Thyroid gland (tissue), 4 donors: ENCODE results near the gene AP4S1. TPM values are rescaled to one million over a fixed set of nuclear protein-coding genes. Genes with fewer than 3 reads are reported as not detected.

Experiments
- DNase-seq, 2 donors: peaks; one replicate each; pipeline ENCODE4 v3.0.0-alpha.2; 2019
- H3K27ac ChIP-seq, 3 donors: fragments of 200-600 bp; sonication (generic); 1 replicate in 2 of 3; 2 replicates in 1 of 3; pipeline ENCODE4 v1.5.1; 2016 to 2019; ENCODE audit warnings: mild to moderate bottlenecking in 1 of 3, moderate library complexity in 1 of 3
- H3K27me3 ChIP-seq: fragments of 200-600 bp; sonication (generic); one replicate; pipeline ENCODE4 v1.5.1; 2019
- H3K36me3 ChIP-seq, 2 donors: fragments of 200-600 bp; sonication (generic); one replicate each; pipeline ENCODE4 v1.5.1; 2016 to 2019
- H3K4me1 ChIP-seq, 2 donors: fragments of 200-600 bp; sonication (generic); one replicate each; pipeline ENCODE4 v1.5.1; 2017 to 2019
- H3K4me3 ChIP-seq, 3 donors: fragments of 200-600 bp; sonication (generic); replicated peaks in 1 of 3; 1 replicate in 2 of 3; 2 replicates in 1 of 3; pipeline ENCODE4 v1.5.1; 2016; ENCODE audit warnings: mild to moderate bottlenecking in 1 of 3
- H3K9me3 ChIP-seq: fragments of 200-600 bp; sonication (generic); one replicate; pipeline ENCODE4 v1.5.1; 2017
- CTCF ChIP-seq, 6 experiments: fragments of 200-600 bp in 3 of 6; fragments of 450-650 bp in 3 of 6; sonication (generic) in 3 of 6; IDR thresholded peaks; one replicate each; pipeline ENCODE4 v1.5.1; 2016 to 2019; ENCODE audit warnings: antibody characterized with exemption in 6 of 6, mild to moderate bottlenecking in 2 of 6, inconsistent platforms in 1 of 6, moderate library complexity in 1 of 6
- POLR2A ChIP-seq, 2 donors: fragments of 450-650 bp; IDR thresholded peaks; one replicate each; pipeline ENCODE4 v1.6.1; 2017; ENCODE audit warnings: antibody characterized with exemption in 2 of 2, mild to moderate bottlenecking in 2 of 2, moderate library complexity in 1 of 2
- WGBS, 2 donors: methylation state at CpG; one replicate each; pipeline ENCODE4 v1.1.5; 2017; 5-methylcytosine and 5-hydroxymethylcytosine counted together
- intact Hi-C: fragments of 100-400 bp; cut with DNase I; formaldehyde crosslinking; loops from one replicate; pipeline ENCODE4 v1.15.1; 2023
- total RNA-seq, 4 donors: library from RNA; depleted of rRNA; stranded (reverse); fragments of >200 nt; gene quantifications; one replicate each; pipeline ENCODE4 v1.2.3, GENCODE V29; 2016

Gene AP4S1
- total RNA-seq, 4 donors from 2014 or later, result 19.5 to 33.9 (median 24.3) TPM

- H3K9me3 ChIP-seq, result no peaks in the 10 kb centered on the region
- no peaks in the 10 kb centered on the region for H3K4me1 ChIP-seq
- 91 to 94% methylated on average over 3 of the region's 3 CpGs for WGBS, 2 donors
- DNase-seq, result no peak
- intact Hi-C loops, result no loop called here
- H3K27ac ChIP-seq, result no peak overlapping the region
- no peaks in the 10 kb centered on the region for H3K27me3 ChIP-seq
- no peaks in the 10 kb centered on the region for H3K36me3 ChIP-seq
- no peak overlapping the region for H3K4me3 ChIP-seq
- TF ChIP-seq POLR2A (IDR thresholded peaks at IDR 0.05) (no peak), CTCF (IDR thresholded peaks at IDR 0.05) (no peak)
Measured at GRCh38 chr14:31069343-31069742, 43.9 kb downstream of the AP4S1 start.

- no peaks in the 10 kb centered on the region for H3K36me3 ChIP-seq
- intact Hi-C loops, result no loop called here
- 97 to 99% methylated on average over 5 of the region's 5 CpGs for WGBS, 2 donors
Measured at GRCh38 chr14:31070431-31070830, 45.0 kb downstream of the AP4S1 start.

GRCh38 chr14:31071151-31071550 lies 45.7 kb downstream of the AP4S1 start:
- Histone ChIP-seq H3K4me3 (no peak overlapping the region), H3K9me3 (no peaks in the 10 kb centered on the region), H3K36me3 (no peaks in the 10 kb centered on the region), H3K27me3 (no peaks in the 10 kb centered on the region), H3K27ac (no peak overlapping the region), H3K4me1 (no peaks in the 10 kb centered on the region)
- TF ChIP-seq CTCF (IDR thresholded peaks at IDR 0.05), result no peak
- no peak for TF ChIP-seq POLR2A (IDR thresholded peaks at IDR 0.05)
- WGBS, 2 donors, result 98% methylated on average over 2 of the region's 2 CpGs
- no peak for DNase-seq
- intact Hi-C loops, result no loop called here

More at GRCh38 chr14:31070431-31070830, 45.0 kb downstream of the AP4S1 start:
- H3K27me3 ChIP-seq, result no peaks in the 10 kb centered on the region
- no peaks in the 10 kb centered on the region for H3K4me1 ChIP-seq
- H3K9me3 ChIP-seq, result no peaks in the 10 kb centered on the region
- no peak overlapping the region for H3K27ac ChIP-seq
- DNase-seq, result no peak
- no peak overlapping the region for H3K4me3 ChIP-seq
- no peak for TF ChIP-seq POLR2A (IDR thresholded peaks at IDR 0.05)
- TF ChIP-seq CTCF (IDR thresholded peaks at IDR 0.05), result no peak

- Histone ChIP-seq H3K4me1 (no peaks in the 10 kb centered on the region), H3K9me3 (no peaks in the 10 kb centered on the region), H3K36me3 (no peaks in the 10 kb centered on the region), H3K27ac (no peak overlapping the region), H3K4me3 (no peak overlapping the region), H3K27me3 (no peaks in the 10 kb centered on the region)
- DNase-seq, result no peak
- 96 to 97% methylated on average over 2 of the region's 2 CpGs for WGBS, 2 donors
- TF ChIP-seq CTCF (IDR thresholded peaks at IDR 0.05) (no peak), POLR2A (IDR thresholded peaks at IDR 0.05) (no peak)
- intact Hi-C loops, result no loop called here
Measured at GRCh38 chr14:31075144-31075543, 49.7 kb downstream of the AP4S1 start.

GRCh38 chr14:31078766-31079165 lies 53.3 kb downstream of the AP4S1 start:
- WGBS, 2 donors, result 73 to 74% methylated on average over 2 of the region's 2 CpGs
- H3K27ac ChIP-seq, result no peak overlapping the region
- H3K27me3 ChIP-seq, result no peaks in the 10 kb centered on the region
- no peak for DNase-seq
- H3K9me3 ChIP-seq, result no peaks in the 10 kb centered on the region
- TF ChIP-seq POLR2A (IDR thresholded peaks at IDR 0.05) (no peak), CTCF (IDR thresholded peaks at IDR 0.05) (no peak)
- H3K4me3 ChIP-seq, result no peak overlapping the region
- no peaks in the 10 kb centered on the region for H3K36me3 ChIP-seq
- intact Hi-C loops, result no loop called here
- peaks cover 0 to under 1% of the 10 kb centered on the region in 2 donors for H3K4me1 ChIP-seq
